NCI-H2107 treated with DMSO at 0.1 percent for 48 hours (cell line): Measurements from ENCODE around the gene USP40.

ENCODE experiments used
- DNase-seq: peaks from one replicate; lab custom pipeline; 2025; ENCODE audit not compliant: unreplicated experiment; lab: John Stamatoyannopoulos, UW

The USP40 gene

DNA sequence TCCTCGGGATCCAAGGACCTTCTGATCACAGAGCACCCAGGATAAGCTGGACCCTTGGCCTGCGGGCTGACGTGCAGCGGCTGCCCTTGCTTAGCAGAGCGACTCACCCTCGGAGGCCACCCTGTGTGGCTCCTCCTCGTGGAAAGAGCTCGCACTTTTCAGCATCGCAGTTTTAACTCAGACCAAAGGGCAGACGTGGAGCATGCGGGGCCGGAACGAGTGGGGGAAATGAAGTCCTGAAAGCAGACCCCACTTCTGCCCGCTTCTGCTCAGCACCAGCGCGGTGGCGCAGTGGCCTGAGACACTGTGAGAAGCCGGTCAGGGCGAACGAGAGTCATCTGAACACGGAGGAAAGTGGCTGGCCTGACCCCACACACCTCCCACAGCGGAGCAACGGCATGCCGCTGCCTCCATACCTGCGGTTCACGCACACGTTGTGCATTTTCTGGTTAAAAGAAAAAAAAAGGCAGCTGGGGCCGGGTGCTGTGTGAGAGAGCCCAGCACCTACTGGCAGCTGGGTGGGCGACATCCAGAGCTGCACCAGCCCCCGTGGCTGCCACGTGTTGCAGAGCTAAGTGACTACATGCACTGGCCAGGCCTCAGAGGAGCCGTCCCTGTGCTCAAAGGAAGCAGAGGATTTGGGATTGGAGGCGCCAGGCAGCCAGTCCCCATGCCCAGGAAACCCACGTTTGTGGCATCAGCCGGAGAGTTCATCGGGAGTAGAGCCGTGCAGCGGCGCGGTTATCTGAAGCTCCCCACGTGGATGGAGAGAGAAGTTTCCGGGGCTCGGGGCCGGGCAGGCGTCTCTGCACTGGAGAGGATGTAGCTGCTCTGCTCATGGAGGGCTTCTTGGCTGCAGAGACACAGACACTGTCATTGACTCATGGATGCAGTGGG lies 89.7 kb downstream of the USP40 start:
- DNase-seq, result no peak

DNA sequence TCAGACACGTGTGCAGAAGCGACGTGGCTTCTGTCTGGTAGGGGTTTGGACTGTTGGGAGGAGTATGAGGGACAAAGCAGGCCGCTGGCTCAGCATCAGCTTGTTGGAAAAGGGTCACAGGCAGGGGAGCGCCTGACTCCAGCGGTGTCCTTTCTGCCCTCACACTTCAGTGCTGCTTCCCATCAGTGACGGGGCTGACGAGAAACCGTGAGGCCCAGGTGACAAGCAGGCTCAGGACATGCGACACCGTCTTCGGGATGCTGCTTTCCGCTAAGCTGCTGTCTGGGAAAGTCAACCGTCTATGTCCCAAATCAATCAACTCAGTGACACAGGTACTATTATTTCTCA lies 90.5 kb downstream of the USP40 start:
- no peak for DNase-seq

DNA sequence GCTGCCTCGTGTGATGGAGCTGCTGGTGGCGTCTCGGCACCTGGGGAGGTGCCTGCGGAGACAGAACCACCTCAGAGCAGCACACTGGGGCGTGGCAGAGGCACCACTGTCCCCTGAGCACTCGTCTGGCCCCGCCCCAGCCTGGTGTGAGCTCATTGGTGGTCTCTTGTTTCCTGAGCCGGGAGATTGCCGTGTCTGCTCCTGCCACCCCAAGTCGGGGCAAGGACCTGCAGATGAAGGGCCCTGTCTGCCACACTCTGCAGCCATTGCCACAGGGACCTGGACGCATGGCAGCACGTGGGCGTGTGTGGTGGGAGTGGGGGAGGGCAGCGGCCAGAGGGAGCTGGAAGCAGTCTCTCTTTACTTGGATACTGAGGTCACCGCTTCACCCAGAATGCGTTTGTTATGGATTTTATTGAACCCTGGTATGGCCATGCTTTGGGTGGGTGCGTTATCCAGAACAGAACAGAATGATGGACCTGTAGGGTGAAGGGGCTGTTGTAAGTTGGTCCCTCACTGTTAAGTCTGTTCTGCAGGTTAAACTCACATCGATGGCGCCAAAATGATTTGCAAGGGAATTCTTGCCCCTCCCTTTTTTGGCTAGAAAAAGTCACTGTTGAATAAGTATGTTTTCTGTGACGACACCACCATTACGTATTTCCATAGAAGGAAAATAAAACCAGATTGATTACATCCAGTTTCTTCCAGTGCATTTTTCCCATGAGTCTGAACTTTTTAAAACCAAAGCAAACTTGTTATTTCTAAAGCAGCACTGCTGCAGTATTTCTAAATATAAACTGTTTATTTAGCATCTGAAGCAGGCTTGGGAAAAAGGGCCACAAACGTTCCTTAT lies 92.0 kb downstream of the USP40 start:
- DNase-seq, result no peak

DNA sequence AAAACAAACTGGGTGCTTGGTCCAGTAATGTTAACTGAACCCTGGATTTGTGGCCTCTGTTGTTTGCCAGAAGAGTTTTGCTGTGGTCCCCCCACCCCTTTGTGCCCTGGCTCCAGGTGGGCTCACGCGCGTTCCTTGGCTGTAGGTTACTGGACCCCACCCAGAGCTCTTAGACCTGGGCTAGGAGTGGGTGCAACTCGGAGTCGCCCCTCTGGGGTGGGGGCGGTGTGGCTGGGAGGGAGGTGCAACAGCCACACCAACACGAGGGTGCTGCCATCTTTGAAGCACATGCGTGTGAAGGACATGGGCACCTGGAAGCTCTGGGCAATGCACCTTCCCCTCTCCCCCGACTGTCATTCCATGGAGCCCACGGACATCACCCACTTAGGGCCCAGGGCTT lies 92.7 kb downstream of the USP40 start:
- no peak for DNase-seq

DNA sequence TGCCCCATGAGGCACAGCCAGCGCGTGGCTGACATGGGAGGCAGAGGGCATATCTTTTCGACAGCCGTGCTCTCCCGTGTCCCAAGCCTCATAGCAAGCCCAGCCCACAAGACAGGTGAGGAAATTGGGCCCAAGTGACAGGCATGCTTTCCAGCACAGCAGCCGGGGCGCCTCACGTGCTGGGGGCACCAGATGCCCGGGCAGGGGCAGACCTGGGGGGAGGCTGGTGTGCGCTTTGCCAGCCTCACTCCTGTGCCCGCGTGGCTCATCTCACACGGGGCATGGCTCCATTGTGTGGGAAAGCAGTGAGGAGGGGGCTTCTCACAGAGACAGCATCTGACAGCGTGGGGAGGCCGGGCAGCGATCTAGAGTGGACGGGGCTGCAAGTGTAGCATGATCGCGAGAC lies 93.2 kb downstream of the USP40 start:
- no peak for DNase-seq

DNA sequence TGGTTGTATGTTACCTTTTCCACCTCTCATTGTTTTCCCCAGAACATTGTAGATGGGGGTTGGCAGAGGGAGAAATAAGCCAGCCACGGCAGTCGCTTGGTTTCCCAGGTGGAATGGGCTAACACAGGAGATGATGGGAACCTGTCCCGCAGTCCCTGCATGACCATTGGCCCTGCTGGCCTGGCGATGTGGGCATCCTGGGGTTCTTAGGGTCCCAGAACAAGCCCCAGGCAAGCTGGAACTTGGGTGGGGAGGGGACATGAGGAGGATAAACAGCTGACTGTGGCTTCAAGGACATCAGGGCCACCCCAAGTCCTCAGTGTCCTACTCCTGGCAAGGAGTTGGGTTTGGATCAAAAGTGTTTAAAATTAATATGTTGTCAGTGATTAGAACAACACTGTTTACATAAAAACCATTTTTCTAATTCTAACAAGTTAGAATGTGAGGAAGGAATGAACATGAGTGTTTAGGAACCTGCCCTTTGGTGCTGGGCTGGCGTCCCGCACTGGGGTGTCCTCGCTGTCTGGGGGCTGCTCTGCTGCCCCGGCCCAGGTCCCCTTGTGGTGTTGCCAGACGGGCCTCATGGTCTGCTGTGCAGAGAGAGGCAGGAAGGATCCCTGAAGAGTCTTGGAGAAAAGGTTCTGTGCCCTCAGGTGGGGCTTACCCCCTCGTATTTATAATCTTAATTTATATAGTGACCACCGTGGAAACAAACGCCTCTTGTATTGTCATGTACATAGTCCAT lies 95.1 kb downstream of the USP40 start:
- DNase-seq, result no peak

DNA sequence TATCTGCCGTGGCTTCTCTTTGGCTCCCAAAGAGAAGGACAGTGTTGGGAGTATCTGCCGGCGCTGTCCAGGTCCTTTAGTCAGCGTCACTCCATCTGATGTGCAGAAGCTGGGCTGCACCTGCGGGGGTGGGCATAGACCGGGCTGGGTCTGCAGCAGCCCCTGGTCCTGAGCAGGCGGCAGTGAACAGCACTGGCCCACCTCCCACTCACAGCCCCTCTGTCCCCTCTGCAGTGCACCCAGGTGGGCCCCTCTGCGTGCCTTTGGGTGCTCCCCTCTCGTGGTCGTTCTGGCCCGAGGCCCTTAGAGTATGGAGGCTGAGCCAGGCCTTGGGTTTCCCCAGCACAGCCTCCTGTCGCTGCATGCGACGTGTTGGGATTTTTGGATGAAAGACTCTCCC lies 95.7 kb downstream of the USP40 start:
- DNase-seq, result no peak

DNA sequence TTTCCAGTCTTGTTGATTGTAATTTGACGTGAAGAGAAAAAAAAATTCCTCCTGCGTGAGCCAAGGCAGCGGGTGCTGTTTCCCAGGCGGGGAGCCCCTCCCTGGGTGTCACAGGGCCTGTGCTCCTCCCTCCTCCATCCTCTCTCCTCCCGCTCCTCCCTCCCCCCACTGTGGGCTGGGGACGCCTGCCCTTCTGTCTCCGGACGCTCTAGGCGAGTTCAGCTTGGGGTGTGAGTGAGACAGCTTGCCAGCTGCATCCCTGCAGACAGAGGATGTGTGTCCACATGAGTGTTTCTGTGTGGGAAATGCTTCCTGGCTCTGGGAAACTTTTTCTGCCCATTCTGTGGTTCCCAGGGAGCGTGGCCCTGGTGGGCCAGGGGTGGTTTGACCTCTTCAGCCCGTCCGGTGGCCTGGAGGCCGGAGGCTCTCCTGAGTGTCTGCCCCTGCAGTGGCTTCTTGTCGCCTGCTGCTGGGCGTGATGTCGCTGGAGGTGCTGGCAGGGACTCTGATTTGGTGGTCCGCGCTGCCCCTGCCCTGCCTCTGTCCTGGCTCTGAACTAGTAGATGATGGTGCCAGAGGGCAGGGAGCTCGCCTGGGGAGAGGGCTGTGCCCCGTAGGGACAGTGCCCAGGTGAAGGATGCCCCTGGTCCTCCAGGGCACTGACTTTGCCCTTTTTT lies 96.4 kb downstream of the USP40 start:
- no peak for DNase-seq

DNA sequence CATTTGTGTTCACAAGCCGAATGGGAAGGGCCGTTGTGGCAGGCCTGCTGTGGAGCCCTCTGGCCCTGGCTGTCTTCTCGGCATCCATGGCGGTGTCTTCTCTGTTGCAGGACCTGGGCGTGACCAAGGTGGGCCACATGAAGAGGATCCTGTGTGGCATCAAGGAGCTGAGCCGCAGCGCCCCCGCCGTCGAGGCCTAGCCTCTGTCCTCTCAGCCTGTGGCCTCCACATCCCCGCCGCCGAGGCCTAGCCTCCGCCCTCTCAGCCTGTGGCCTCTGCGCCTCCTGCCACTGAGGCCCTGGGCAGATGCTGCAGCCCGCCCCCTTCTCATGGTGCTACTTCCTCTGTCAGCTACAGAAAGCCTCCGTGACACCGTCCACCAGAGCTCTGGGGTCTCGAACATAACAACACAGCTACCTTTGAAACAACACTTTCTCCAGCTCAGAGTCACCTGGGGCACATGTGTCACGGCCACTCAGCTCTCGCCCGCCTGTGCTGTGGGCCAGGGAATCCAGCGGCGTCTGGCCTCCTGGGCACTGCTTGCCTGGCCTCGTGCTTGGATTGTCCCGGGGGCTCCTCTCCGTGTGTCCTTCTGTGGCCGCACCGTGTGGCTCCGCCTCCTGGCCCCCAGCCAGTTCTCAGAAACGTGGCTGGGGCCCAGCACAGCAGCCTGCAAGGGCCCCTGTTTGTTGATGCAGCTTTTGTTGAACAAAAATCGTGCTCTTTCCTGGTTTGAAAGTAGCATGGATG lies 97.1 kb downstream of the USP40 start:
- DNase-seq, result no peak

DNA sequence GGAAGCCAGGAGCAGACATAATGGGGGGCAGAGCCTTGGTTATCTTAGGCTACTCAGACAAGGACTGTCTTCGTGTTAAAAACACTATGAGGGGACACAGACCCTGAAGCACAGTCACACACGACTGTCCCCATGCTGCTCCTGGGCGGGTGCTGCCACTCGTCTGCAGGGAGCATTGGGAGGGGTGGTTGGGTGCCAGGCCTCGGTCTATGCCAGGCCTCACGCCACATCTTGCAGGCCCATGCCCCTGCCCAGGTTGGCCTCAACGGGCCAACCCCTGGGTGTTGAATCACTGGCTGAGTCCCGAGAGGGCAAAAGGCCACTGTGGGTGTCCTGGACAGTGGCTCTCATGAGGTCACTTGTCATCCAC lies 97.9 kb downstream of the USP40 start:
- DNase-seq, result no peak

DNA sequence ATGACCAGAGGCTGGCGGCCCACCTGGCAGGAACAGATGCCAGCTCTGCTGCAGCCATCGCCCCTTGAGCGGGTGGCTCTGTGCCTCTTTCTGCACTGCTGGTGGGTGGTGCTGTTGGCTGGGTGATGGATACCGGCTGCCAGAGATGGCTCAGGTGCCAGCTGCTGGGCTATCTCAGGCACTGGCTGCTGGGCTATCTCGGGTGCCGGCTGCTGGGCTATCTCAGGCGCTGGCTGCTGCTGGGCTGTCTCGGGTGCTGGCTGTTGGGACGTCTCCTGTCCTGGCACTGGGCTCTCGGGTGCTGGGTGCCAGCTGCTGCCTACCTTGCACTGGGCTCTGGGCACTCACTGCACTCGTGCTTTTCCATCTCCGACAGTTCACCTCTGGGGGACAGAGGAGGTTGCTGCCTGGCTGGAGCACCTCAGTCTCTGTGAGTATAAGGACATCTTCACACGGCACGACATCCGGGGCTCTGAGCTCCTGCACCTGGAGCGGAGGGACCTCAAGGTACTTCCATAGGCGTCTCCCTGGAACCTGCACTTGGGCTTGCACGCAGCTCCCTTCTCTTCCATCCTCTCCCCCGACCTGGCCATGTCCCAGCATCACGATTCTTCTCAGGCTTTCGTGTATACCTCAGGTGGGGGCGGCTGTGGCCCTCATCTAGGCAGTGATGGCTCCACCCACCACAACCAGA lies 98.4 kb downstream of the USP40 start:
- no peak for DNase-seq

DNA sequence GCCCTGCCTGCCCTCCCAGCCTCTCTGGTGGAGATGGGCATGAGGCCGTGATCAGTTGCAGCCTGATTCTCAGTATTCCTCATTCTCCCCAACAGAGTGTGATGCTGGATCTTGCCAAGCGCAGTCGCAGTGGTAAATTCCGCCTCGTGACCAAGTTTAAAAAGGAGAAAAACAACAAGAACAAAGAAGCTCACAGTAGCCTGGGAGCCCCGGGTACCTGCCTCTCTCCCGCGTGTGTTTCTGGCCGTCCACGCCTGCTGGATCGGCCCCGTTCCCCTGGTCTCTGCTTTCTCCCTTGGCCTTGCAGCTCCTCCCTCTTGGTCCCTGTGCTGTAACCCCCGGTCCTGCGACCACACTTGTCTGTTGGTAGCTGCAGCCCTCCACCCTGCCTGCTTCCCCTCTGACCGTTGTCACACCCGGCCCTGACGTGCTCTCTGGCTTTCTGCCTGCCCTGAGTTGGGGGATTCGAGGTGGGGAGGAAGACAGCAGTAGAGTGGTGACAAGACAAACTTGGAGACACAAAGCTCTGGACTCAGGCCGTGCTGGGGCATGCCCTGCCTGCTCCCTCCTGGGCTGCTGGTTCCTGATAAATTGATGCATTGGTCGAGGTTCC lies 99.5 kb downstream of the USP40 start:
- DNase-seq, result no peak

DNA sequence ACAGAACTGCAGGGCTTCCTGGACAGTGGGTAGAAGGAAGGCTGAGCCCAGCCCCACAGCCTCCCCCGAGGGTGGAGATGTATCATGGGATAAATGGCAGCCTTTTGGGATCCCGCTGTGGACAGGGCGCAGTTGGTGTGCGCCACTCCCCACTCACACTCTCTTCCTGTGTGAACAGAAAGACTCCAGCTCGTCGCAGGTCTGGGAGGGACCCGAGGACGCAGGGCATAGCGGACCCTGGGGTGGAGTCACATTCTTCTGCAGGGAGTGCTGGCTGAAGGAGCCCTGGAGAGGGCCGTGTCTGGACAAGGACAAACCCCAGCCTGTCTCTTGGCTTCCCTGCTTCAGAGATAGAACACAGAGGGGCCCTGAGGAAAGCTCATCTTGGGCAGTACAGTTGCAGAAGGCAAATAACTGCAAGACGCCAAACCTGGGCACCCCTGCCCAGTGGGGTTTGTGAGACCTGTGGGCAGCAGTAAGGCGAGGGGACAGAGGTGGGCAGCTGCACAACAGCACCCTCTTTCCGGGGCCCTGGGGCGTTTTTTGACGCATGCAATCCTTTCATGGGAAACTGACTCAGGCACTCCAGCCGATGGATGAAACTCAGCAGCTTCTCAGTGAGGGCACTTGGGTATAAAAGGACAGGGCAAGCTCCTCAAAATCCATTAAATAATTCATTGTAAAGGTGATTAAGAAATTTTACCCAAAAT lies 101.9 kb downstream of the USP40 start:
- no peak for DNase-seq

DNA sequence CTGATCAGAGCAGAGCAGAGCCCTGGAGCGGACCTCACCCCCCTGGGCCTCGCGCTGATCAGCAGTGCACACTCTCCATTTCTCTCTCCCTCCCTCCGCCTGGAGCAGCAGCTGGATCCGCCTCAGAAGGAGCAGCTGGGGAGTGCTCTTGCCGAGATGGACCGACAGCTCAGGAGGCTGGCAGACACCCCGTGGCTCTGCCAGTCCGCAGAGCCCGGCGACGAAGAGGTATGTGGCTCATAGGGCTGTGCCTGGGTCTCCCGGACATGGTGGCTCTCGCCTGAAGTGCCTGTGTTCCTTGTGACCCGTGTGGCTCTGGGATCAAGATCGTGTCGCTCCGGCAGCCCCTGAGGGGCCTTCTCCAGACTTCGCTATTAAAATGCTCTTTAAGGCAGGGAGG lies 102.5 kb downstream of the USP40 start:
- no peak for DNase-seq

DNA sequence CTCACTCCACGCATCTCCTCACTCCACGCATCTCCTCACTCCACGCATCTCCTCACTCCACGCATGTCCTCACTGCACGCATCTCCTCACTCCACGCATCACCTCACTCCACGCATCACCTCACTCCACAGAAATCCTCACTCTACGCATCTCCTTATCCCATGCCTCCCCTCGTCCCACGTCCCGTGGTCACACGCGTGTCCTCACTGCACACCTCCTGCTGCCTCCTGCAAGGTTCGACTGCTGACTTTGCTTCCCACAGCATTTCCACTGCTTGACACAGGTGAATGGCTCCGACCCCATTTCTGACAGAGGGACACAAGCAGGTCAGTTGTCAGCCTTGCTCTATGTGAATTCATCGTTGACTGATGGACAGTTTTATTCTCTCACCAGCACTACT lies 103.0 kb downstream of the USP40 start:
- DNase-seq, result no peak

DNA sequence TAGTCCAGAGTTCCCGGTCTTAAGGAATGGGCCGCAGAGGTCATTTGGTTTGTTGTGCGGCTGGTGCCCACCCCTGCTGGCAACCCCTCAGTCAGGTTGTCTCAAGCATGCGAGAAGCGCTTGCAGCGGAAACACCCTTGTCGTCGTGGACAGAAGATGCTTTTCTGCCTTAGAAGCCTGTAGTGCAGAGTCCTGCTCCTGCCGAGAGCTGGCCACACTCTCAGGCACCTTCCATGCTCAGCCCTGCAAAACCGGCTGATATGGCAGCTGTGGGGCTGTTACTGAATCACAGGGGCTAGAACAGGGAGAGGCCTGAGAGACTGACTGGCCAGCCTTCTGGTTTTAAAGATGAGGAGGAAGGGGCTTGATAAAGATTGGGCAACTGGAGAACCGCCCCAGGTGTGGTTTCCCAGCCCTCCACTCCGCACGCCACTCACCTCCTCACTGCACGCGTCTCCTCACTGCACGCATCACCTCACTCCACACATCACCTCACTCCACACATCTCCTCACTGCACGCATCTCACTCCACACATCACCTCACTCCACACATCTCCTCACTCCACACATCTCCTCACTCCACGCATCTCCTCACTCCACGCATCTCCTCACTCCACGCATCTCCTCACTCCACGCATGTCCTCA lies 103.6 kb downstream of the USP40 start:
- DNase-seq, result no peak

DNA sequence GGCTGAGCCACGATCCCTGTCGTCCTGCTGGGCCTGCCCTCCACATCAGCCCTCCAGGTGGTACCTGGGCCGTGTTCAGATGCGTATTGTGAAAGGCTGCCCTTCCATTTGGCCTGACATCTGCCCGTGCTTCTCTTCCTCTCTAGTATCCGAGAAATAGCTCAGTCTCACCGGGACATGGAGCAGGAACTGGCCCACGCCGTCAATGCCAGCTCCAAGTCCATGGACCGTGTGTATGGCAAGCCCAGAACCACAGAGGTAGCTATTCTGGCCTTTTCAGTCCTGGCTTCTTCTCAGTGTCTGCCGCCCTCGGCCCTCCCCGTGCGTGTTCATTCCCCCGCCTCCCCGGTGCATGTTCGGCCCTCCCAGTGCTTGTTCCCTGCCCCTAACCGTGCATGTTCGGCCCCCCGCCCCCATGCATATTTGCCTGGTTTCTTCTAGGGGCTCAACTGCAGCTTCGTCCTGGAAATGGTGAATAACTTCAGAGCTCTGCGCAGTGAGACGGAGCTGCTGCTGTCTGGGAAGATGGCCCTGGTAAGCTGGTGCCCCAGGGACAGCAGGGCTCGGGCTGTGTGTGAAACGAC lies 104.3 kb downstream of the USP40 start:
- no peak for DNase-seq

DNA sequence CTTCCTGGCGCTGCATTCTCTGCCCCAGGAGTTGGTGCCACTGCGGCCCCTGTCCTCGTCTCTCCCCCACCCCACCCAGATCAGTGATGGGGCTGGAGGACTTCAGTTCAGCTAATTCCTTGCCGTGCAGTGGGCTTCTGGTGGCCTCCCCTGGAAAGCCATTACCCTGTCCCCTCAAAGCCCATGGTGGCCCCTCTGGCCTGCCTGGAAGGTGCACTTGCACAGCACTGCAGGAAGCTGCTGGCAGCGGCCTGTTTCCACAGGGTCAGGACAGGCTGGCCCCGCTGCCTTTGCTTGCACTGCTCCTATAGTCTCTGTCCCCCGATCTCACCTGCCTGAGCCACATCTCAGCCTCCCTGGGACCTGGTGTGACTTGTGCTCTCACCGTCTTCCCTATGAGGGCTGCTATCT lies 105.1 kb downstream of the USP40 start:
- no peak for DNase-seq
